NCI-H526 (cell line): ENCODE results near the gene MPDU1.
A peak's percentile ranks its signal among the peaks of the same experiment; 100 is the strongest.

Source experiments
- DNase-seq, 2 experiments: peaks; one replicate each; lab custom pipeline; 2025; lab: John Stamatoyannopoulos, UW

Gene MPDU1

DNA sequence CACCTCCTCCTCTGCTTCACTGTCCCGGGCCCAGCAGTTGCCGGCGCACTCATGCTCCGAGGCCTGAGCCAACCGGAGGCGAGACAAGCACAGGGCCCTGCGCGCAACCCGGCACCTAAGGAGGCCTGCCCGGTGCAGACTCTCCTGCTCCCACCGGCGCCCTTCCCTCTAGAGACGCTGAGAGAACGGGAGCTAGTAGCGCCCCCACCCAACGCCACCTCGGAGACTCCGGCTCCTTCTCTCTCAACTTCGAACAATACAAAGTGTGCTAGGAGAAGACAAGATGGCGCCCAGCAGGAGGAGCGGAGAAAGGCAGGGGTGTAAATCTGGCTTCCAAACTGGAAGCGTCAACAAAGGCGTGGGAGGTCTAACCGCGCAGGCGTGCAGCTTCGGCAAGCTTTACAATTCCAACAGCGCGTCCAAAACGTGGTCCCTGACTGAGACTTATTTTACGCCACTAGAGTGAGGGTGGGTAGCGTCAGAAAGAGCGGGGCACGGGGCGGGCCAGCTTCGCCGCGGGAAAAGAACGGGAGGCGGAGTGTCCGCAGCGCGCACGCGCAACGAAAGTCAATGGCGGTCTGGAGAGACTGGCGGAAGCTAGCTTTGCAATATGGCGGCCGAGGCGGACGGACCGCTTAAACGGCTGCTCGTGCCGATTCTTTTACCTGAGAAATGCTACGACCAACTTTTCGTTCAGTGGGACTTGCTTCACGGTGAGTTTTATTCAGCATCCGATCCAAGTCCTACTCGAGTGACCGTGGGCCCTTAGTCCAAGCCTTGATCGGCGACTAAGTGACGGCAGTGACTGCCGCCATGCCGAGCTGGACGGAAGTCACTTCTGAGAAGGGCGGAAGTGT lies at the start of gene MPDU1:
MPDU1 (plus strand) TSS at position 600 of the 857 bp plus-strand sequence; CDS start at position 611, 11 bp downstream.
- peak; percentile 82 to 93 for DNase-seq

DNA sequence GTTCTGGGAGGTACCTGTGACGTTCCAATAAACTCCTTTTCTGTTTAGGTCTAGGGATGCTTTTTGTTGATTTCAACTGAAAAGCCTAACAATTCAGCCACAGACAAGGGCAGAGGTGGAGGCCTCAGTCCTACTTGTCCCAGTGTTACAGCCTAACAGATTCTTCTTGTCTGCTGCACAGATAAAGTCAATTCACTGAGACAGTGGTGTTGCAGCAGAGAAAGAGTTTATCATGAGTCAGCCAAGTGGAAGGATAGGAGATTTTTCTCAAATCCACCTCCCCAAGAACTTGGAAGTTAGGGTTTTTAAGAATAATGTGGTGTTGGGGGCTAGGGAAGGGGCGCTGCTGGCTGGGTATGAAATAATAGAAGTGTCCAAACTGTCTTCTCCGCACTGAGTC lies 45.6 kb upstream of the MPDU1 start:
- DNase-seq, result no peak

DNA sequence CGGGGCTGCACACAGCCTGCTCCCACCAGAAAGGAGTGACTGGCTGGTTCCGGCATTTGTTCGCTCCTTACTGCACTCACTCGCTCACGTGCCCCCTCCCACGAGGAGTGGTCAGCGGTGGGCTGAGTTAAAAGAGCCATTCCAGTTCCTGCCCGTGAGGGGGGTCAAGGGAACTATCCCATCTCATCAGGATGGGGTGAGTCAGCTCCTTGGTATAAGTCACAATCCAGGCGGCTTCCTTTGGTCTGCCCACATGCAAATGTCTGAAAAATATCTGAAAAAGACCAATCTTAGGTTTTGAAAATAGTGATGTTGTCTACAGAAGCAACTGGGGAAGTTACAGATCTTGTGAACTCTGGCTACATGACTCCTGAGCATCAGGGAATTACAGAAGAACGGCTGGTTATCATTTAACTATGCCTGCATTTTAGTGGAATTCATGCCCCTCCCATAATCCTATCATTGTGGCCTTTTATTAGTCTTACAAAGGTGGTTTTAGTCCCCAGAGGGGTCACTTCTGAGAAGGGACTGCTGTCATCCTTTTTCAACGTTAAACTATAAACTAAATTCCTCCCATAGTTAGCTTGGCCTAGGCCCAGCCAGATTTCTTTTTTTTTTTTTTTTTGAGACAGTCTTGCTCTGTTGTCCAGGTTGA lies 44.6 kb upstream of the MPDU1 start:
- DNase-seq, result no peak

DNA sequence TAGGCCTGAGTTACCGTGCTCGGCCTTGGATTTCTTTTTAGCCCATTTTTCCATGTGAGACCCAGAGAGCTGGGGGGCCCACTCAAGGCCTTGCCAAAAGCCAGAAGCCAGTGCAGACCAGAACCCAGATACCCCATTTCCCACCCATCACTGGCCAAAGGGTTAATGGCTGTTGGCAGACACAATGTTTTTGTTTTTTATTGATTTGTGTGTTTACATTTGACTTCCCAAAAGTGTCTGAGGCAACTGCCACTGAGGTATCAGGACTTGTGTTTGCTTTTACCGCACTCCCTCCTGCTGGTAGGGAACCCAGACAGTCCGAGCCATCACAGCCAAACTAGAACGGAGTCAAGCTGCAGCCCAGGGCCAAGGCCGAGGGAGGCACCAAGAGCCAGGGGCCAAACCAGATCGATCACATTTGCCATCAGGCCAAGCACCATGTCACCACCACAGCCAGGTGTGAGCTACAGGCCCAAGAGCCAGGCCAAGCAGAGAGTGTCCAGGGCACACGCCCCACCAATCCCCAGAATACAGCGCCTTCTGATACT lies 42.5 kb upstream of the MPDU1 start:
- DNase-seq, result no peak

DNA sequence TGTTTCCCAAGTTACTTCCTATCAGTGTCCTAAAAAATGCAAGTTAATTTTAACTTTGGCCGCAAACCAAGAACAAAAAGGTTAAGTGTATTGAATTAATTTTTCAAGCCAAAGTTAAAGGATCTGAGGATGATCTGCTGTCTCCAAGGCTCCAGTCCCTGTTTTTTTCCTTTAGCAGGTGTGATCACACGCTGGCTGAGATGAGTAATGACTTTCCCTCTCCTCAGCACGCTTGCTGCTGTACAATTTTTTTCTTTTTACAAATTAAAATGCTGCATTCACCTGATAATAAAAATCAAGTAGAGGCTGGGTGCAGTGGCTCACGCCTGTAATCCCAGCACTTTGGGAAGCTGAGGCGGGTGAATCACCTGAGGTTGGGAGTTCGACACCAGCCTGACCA lies 38.7 kb upstream of the MPDU1 start:
- no peak for DNase-seq

DNA sequence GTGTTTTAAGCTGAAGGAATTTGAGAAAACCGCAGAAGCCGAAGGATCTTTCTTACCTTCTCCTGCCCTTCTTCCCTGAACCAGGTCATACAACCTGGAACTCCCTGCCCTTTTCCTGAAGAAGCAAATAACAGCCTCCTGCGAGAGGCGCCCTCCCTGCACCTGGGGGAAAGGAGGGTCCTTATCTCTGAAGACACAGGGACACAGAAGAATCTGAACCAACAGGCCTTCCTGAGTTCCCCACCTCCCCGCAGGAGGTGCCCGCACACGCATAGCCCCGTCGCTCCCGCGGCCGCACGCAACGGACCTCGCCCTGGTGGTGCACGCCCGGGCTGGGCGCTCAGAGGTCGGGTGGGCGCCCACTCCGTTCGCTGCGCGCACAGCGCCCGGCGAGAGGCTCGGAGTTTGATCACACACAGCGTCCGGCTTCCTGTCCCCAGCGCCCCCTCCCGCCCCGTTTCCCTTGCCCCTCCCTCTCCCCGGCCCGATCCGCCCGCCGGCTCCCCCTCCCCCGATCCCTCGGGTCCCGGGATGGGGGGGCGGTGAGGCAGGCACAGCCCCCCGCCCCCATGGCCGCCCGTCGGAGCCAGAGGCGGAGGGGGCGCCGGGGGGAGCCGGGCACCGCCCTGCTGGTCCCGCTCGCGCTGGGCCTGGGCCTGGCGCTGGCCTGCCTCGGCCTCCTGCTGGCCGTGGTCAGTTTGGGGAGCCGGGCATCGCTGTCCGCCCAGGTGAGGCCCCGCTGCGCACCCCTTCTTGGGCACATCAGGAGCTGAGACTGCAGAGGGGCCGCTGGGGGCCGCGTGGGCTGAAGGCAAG lies 34.9 kb upstream of the MPDU1 start, which contains the start of gene TNFSF12:
TNFSF12 (plus strand) TSS at position 474 of the 816 bp plus-strand sequence; CDS start at position 570, 96 bp downstream.
- no peak for DNase-seq

DNA sequence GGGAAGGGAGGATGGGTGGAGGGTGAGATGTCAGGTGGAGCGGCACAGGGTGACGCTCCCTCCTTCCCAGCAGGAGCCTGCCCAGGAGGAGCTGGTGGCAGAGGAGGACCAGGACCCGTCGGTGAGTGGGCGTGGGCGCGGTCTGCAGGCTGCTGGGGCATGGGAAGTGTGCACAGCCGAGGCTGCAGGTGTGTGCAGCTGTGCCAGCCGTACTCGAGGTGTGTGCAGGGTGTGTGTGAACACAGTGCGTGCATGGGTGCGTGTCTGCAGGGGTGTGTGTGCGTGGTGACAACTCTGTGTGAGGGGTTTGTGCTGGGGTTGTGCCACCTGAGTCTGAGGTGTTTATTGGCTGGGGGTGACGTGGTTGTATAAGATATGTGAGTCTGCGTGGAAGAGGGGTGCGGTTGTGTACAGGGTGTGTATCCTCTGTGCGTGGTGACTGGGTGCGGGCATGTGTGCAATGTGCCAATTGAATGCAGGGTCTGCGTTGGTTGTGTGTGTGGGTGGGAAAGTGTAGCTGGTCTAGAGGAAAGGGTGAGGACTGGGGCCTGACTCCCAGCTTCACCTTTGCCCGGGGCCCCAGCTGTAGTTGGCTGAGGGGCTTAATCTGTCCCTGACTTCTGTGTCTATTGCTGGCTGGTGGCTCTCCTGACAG lies 34.1 kb upstream of the MPDU1 start:
- peak in 1 of 2 experiments; percentile 23 for DNase-seq

DNA sequence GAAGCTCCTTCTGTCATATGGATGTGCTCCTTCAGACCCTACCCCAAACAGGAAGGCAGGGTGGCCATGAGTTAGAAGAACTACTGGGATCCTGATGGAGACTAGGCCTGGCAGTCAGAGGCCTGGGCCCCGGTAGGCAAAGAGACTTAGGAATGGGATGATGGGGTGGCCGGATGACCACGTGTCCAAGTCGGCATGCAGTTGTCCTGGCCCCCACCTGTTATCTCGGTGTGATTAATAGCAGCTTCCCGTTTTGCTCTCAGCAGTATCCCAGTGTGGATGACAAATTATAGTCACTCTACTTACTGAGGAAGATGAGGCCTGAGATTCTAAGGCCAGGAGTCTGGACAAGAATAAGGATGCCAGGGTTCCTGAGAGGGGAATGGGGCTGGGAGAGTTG lies 33.3 kb upstream of the MPDU1 start:
- no peak for DNase-seq

DNA sequence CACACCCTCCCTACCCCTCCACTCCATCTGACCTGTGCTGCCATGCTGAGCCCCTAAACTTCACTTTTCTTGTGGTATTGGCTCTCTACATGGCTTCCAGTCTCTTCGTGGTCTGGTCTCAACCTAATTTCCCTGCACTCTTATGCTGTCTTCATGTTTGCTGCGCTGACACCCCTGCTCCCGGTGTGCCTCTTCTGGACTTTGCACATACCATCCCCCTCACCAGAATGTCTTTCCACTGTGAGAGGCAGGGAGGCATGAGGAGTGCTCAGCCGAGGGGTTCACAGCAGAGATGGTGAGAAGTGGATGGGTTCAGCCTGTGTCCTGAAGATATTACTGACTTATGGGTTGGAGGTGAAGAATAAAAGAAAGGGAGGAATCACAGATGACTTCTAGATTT lies 32.3 kb upstream of the MPDU1 start:
- DNase-seq, result no peak

DNA sequence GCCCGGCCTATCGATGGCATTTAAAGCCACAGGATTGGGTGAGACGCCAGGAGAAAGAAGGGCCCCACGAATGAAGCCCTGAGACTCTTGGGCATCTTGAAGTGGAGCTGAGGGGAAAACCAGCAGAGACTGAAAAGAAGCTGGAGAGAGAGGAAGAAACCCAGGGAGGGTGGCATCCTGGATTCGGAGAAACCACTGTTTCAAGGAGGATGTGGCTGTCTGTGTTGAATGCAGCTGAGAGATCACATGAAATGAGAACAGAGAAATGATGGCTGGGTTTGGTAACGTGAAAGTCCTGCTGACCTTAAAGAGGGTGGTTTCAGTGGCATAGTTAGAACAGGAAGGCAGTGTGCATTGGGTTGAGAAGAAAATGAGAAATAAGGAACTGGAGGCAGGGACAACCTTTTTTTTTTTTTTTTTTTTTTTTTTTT lies 31.0 kb upstream of the MPDU1 start:
- DNase-seq, result no peak

DNA sequence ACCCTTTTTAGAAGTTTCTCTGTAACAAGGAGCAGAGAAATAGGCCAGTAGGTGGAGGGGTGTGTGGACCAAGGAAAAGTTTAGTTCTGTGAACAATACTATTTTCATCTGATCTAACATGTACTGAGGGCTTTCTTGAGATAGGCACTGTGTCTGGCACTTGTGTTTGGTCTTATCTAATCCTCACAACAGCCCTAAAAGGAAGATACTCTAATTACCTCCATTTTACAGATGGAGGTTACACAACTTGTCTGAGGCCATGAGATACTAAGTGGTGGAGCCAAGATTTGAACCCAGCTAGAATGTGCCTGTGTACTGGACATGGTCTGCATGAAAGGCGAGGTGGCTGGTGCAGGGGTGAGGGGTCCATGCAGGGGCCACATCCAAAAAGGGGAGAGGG lies 30.3 kb upstream of the MPDU1 start:
- no peak for DNase-seq

DNA sequence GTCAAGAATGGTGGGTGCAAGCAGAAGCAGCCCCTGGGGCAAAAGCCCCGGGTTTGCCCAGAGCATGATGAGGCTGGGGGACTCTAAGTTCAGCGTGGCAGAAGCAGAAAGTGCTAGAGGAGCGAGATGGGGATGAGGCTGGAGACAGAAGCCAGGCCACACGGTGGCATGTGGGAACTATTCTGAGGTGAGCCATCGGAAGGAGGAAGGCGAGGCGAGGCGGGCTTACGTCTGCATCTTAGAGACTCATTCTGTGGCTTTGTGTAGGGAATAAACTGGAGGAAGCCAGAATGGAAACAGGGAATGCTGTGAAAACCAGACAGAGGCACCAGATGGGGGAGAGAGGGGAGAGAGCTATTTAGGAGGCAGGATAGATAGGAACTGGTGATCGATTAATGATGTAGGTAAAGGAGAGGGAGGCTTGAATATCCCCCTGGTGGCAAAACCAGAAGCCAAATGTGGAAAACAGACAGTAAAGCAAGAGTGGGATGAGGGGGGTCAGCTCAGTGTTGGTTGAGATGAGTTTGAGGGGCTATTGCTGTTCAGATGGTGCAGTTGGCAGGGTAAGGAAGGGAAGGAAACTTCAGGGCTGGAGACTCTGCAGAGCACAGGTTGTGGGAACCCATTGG lies 28.2 kb upstream of the MPDU1 start:
- DNase-seq, result no peak

DNA sequence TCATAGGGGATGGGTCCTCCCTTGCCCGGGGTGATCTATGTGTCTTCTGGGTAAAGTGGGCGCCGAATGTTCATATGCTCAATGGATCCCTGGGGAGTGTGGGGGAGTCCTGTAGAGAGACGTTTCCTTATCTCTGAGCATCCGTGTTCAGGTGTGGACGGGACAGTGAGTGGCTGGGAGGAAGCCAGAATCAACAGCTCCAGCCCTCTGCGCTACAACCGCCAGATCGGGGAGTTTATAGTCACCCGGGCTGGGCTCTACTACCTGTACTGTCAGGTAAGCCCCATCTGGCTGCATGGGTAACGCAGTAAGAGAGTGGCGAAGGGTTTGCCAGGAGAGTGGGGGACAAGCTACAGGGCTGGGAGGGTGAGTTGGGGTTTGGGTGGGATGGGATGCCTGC lies 27.0 kb upstream of the MPDU1 start:
- no peak for DNase-seq

DNA sequence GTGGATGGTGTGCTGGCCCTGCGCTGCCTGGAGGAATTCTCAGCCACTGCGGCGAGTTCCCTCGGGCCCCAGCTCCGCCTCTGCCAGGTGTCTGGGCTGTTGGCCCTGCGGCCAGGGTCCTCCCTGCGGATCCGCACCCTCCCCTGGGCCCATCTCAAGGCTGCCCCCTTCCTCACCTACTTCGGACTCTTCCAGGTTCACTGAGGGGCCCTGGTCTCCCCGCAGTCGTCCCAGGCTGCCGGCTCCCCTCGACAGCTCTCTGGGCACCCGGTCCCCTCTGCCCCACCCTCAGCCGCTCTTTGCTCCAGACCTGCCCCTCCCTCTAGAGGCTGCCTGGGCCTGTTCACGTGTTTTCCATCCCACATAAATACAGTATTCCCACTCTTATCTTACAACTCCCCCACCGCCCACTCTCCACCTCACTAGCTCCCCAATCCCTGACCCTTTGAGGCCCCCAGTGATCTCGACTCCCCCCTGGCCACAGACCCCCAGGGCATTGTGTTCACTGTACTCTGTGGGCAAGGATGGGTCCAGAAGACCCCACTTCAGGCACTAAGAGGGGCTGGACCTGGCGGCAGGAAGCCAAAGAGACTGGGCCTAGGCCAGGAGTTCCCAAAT lies 26.4 kb upstream of the MPDU1 start:
- no peak for DNase-seq

DNA sequence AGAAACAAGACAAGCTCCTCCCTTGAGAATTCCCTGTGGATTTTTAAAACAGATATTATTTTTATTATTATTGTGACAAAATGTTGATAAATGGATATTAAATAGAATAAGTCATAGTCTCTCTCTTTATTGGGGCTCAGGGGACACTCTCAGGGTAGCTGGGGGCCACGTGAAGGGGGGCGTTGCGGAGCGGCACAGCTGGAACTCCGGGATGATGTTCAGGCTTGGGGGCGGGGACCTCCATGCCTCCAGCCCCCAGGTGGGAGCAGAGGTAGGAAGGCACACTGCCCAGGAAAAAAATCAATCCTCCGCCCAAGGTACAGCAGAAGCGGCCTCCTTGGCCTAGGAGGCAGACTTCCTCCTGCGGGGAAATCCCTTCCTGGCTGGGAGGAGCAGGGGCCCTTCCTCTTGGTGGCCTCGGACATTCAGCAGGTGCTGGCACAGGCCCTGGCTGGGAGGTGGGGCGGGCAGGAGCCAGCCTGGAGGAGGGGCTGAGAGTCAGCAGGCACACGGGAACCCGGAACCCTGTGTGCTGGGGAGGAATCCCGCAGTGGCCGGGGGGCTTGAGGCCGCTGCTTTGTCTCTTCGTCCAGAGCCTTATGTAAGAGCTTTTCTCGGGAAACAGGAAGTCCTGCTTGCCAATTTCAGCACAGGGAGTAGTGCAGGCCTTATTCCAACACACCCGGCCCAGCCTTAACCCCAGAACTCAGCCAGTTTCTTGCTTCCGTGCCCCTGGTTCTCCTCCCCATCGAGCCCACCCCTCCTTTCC lies 25.7 kb upstream of the MPDU1 start:
- DNase-seq, result peak in 1 of 2 experiments; percentile 67

DNA sequence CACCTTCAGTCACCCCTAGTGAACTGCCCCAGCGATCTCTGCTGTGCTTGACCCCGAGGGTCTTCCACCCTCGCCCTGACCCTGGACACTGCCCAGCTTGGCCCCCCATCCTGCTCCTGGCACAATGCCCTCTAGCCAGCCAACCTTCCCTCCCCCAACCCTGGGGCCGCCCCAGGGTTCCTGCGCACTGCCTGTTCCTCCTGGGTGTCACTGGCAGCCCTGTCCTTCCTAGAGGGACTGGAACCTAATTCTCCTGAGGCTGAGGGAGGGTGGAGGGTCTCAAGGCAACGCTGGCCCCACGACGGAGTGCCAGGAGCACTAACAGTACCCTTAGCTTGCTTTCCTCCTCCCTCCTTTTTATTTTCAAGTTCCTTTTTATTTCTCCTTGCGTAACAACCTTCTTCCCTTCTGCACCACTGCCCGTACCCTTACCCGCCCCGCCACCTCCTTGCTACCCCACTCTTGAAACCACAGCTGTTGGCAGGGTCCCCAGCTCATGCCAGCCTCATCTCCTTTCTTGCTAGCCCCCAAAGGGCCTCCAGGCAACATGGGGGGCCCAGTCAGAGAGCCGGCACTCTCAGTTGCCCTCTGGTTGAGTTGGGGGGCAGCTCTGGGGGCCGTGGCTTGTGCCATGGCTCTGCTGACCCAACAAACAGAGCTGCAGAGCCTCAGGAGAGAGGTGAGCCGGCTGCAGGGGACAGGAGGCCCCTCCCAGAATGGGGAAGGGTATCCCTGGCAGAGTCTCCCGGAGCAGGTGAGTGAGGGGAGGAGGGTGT lies 24.9 kb upstream of the MPDU1 start, which contains the start of gene TNFSF13:
TNFSF13 (plus strand) TSS at position 207 of the 776 bp plus-strand sequence; CDS start at position 497, 290 bp downstream.
- no peak for DNase-seq

DNA sequence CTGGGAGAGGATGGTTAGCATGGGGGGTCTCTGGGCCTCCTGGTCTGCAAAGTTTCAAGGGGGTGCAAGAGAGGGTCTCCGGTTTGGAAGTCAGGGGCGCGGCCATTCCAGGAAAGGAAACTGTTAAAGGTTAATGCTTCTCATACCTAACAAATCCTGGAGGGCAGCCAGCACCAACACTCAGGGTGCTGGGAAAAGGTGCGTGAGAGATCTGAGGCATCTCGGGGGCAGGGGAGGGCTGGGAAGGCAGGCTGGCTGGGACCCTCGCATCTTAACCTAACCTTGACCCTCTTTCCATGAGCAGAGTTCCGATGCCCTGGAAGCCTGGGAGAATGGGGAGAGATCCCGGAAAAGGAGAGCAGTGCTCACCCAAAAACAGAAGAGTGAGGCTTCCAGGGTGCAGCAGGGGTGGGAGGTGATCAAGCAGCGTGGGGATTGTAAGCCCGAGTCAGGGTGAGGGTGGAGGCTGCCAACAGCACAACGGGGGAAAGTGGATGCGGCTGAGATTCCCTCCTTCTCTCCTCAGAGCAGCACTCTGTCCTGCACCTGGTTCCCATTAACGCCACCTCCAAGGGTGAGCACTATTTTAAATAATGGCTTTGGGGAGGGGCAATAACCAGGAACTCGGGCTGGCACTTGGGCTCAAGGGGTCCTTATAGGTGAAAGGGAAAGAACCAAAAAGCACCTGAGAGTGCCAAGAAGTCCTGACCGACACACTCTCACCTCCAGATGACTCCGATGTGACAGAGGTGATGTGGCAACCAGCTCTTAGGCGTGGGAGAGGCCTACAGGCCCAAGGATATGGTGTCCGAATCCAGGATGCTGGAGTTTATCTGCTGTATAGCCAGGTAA lies 24.1 kb upstream of the MPDU1 start:
- no peak for DNase-seq
